Muscle layer of duodenum (tissue), 2 donors: ENCODE data around the gene DEFB125.

ENCODE experiments used
- H3K27ac ChIP-seq: one replicate; pipeline ENCODE4 v1.7.0; 2013; ENCODE audit warnings: mild to moderate bottlenecking, low read length
- H3K27me3 ChIP-seq: one replicate; pipeline ENCODE4 v1.7.0; 2013; ENCODE audit warnings: low read depth, mild to moderate bottlenecking, control low read depth, low read length
- H3K36me3 ChIP-seq, 2 donors: one replicate each; pipeline ENCODE4 v1.7.0; 2013; ENCODE audit warnings: low read length in 2 of 2, control low read depth in 1 of 2, mild to moderate bottlenecking in 1 of 2; ENCODE audit not compliant: insufficient read depth in 2 of 2, control insufficient read depth in 1 of 2
- H3K4me1 ChIP-seq, 2 donors: one replicate each; pipeline ENCODE4 v1.7.0; 2013; ENCODE audit warnings: low read length in 2 of 2, mild to moderate bottlenecking in 2 of 2, control low read depth in 1 of 2, moderate library complexity in 1 of 2; ENCODE audit not compliant: insufficient read depth in 2 of 2, control insufficient read depth in 1 of 2
- H3K4me3 ChIP-seq, 2 donors: one replicate each; pipeline ENCODE4 v1.7.0; 2013; ENCODE audit warnings: low read length in 2 of 2, low read depth in 1 of 2, mild to moderate bottlenecking in 1 of 2
- H3K9me3 ChIP-seq, 2 donors: one replicate each; pipeline ENCODE4 v1.7.0; 2013; ENCODE audit warnings: low read length in 2 of 2, control low read depth in 1 of 2, mild to moderate bottlenecking in 1 of 2; ENCODE audit not compliant: control insufficient read depth in 1 of 2
- donor health status: healthy.

Gene DEFB125, protein sequence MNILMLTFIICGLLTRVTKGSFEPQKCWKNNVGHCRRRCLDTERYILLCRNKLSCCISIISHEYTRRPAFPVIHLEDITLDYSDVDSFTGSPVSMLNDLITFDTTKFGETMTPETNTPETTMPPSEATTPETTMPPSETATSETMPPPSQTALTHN

DNA sequence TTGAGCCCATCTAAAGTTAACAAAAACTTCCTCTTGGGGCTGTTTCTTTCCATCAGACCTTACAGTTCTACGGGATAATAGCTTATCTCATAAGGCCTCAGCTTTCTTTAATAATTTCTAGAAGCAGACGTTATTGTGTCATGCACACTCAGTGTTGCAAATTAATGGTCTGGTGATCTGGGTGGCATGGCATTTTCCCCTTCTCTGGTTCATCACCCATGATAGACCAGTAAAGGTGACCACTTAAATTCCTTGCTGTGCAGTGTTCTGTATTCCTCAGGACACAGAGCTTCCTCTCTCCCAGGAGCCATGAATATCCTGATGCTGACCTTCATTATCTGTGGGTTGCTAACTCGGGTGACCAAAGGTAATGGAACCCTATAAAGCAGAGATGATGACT lies at the start of gene DEFB125:
TSS of gene DEFB125 (plus strand) at position 272 of the 400 bp plus-strand sequence. CDS start at position 310, 38 bp downstream.
- Histone ChIP-seq H3K36me3 (no peaks in the 10 kb centered on the region), H3K27ac (no peak within 1 kb of the TSS), H3K4me3 (no peak within 1 kb of the TSS), H3K9me3 (peaks cover 0 to 5% of the 10 kb centered on the region in 2 donors), H3K4me1 (no peaks in the 10 kb centered on the region), H3K27me3 (no peaks in the 10 kb centered on the region)

DNA sequence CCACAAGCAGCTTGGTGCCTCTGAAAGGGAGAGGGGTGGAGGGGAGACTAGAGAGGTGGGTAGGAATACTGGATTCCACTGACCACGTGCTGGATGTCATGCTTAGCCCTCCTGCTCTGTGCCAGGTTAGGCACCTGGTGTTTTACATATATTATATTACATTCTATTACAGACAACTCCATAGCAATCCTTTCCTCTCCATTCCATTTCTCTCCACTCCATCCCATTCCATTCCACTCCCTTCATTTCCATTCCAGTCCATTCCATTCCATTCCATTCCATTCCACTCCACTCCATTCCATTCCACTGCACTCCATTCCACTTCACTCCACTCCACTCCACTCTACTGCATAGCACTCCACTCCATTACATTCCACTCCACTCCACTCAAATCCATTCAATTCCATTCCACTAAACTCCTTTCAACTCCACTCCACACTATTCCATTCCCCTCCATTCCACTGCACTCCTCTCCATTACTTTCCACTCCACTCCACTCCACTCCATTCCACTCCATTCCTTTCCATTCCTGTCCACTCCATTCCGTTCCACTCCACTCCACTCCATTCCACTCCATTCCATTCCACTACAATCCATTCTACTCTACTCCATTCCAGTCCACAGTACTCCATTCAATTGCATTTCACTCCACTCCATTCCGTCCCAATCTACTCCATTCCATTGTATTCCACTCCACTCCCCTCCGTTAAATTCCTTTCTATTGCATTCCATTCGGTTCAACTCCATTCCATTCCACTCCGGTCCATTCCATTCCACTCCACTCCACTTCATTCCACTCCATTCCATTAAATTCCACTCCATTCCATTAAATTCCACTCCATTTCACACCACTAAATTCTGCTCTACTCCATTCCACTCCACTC lies 27.2 kb upstream of the DEFB125 start:
- no peaks in the 10 kb centered on the region for H3K4me1 ChIP-seq
- H3K9me3 ChIP-seq = peaks cover 0 to 20% of the 10 kb centered on the region in 2 donors
- no peaks in the 10 kb centered on the region for H3K36me3 ChIP-seq
- no peak overlapping the region for H3K4me3 ChIP-seq
- H3K27ac ChIP-seq = no peak overlapping the region
- no peaks in the 10 kb centered on the region for H3K27me3 ChIP-seq

DNA sequence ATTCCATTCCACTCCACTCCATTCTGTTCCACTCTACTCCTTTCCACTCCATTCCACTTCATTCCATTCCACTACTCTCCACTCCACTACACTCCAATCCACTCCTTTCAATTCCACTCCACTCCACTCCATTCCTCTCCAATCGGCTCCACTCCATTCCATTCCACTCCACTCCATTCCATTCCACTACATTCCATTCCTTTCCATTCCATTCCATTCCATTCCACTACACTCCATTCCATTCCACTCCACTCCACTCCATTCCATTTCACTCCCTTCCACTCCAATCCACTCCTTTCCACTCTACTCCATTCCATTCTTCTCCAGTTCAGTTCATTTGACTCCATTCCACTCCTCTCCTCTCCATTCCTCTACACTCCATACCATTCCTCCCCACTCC lies 26.2 kb upstream of the DEFB125 start:
- Histone ChIP-seq H3K36me3 (no peaks in the 10 kb centered on the region), H3K4me3 (no peak overlapping the region), H3K27me3 (no peaks in the 10 kb centered on the region), H3K9me3 (peaks cover 0 to 20% of the 10 kb centered on the region in 2 donors), H3K27ac (no peak overlapping the region), H3K4me1 (no peaks in the 10 kb centered on the region)

DNA sequence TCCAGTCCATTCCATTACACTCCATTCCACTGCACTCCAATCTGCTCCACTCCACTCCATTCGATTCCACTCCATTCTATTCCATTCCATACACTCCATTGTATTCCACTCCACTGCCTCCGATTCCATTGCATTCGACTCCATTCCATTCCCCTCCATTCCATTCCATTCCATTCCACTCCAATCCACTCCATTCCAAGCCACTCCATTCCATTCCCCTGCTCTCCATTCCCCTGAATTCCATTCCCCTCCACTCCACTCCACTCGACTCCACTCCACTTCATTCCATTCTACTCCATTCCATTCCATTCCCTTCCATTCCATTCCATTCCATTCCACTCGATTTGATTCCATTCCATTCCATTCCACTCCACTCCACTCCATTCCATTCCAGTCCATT lies 25.7 kb upstream of the DEFB125 start:
- H3K27me3 ChIP-seq = no peaks in the 10 kb centered on the region
- peaks cover 0 to 20% of the 10 kb centered on the region in 2 donors for H3K9me3 ChIP-seq
- H3K4me1 ChIP-seq = no peaks in the 10 kb centered on the region
- no peaks in the 10 kb centered on the region for H3K36me3 ChIP-seq
- H3K27ac ChIP-seq = no peak overlapping the region
- H3K4me3 ChIP-seq = no peak overlapping the region

DNA sequence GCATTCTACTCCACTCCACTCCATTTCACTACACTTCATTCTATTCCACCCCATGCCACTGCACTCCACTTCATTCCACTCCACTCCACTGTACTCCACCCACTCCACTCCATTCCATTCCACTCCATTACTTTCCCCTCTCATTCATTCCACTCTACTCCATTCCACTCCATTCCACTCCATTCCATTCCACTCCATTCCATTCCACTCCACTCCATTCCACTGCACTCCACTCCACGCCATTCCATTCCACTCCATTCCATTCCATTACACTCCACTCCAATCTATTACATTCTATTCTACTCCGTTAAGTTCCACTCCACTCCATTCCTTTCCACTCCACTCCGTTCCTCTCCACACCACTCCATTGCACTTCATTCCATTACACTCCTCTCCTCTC lies 25.0 kb upstream of the DEFB125 start:
- Histone ChIP-seq H3K4me3 (no peak overlapping the region), H3K27me3 (no peaks in the 10 kb centered on the region), H3K4me1 (no peaks in the 10 kb centered on the region), H3K9me3 (peaks cover 0 to 20% of the 10 kb centered on the region in 2 donors), H3K36me3 (no peaks in the 10 kb centered on the region), H3K27ac (no peak overlapping the region)

DNA sequence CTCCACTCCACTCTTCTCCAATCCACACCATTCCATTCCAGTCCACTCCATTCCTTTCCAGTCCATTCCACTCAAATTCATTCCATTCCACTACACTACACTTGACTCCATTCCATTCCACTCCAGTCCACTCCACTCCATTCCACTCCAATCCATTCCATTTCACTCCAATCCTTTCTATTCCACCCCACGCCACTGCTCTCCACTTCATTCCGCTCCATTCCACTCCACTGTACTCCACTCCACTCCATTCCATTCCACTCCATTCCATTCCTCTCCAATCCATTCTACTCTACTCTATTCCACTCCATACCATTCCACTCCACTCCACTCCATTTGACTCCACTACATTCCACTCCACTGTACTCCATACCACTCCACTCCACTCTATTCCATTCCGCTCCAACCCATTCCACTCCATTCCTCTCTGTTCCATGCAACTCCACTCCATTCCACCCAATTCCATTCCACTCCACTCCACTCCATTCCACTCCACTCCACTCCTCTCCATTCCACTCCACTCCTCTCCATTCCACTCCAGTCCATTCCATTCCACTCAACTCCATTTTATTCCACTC lies 23.4 kb upstream of the DEFB125 start:
- Histone ChIP-seq H3K27me3 (no peaks in the 10 kb centered on the region), H3K4me1 (no peaks in the 10 kb centered on the region), H3K36me3 (no peaks in the 10 kb centered on the region), H3K9me3 (peaks cover 0 to 20% of the 10 kb centered on the region in 2 donors), H3K4me3 (no peak overlapping the region), H3K27ac (no peak overlapping the region)

DNA sequence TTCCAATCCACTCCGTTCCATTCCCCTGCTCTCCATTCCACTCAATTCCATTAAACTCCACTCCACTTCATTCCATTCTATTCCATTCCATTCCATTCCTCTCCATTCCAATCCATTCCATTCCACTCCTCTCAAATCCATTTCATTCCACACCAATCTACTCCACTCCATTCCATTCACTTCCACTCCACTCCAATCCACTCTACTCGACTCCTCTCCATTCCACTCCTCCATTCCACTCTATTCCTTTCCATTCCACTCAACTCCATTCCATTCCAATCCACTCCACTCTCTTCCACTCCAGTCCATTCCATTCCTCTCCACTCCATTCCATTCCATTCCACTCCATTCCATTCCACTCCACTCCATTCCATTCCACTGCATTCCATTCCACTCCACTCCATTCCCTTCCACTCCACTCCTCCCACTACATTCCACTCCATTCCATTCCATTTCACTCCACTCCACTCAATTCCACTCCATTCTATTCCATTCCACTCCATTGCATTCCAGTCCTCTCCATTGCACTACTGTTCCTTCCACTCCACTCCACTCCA lies 22.6 kb upstream of the DEFB125 start:
- Histone ChIP-seq H3K4me1 (no peaks in the 10 kb centered on the region), H3K9me3 (peaks cover 0 to 20% of the 10 kb centered on the region in 2 donors), H3K27ac (no peak overlapping the region), H3K36me3 (no peaks in the 10 kb centered on the region), H3K27me3 (no peaks in the 10 kb centered on the region), H3K4me3 (no peak overlapping the region)

DNA sequence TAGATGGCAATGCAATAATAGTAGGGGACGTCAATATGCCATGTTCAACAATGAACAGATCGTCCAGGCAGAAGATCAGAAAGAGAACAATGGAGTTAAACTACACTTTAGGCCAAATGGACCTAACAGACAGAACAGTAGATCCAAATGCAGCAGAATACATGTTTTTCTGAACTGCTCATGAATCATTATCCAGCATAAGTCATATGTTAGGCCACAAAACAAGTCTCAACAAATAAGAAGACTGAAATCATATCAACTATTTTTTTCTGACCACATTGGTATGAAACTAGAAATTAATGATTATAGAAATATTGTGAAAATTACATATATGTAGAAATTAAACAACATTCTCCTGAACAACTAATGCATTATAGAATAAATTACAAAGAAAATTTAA lies 10.2 kb upstream of the DEFB125 start:
- Histone ChIP-seq H3K36me3 (no peaks in the 10 kb centered on the region), H3K4me3 (no peak overlapping the region), H3K27me3 (no peaks in the 10 kb centered on the region), H3K9me3 (peaks cover 0 to 10% of the 10 kb centered on the region in 2 donors), H3K4me1 (no peaks in the 10 kb centered on the region), H3K27ac (no peak overlapping the region)

DNA sequence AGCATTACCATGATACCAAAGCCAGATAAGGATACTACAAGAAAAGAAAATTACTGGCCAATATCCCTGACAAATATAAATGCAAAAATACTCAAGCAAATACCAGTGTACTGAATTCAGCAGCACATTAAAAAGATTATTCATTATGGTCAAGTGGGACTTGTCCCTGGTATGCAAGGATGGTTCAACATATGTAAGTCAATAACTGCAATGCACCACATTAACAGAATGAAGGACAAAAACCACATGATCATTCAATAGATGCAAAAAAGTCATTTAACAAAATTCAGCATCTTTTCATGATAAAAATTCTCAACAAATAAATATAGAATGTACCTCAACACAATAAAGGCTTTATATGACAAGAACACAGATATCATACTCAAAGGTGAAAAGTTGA lies 9.1 kb upstream of the DEFB125 start:
- Histone ChIP-seq H3K9me3 (peaks cover 0 to 9% of the 10 kb centered on the region in 2 donors), H3K4me3 (no peak overlapping the region), H3K27ac (no peak overlapping the region), H3K4me1 (no peaks in the 10 kb centered on the region), H3K27me3 (no peaks in the 10 kb centered on the region), H3K36me3 (no peaks in the 10 kb centered on the region)

DNA sequence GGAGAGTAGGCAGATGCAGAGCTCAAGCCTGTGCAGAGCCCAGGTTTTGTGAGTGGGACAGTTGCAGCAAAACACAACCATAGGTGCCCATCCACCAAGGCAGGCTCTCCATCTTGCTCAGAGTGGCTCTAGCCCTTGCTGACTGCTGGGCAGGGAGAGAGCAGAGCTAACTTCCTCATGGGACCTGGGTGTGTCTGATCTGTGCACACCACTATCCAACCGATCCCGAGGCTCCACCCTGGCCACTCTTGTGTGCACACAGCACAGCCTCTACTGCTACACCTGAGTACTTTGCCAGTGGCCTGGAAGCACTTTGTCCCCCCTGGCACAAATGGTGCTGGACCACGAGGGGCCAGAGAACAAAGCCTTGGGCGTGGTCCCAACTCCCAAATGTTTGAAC lies 7.9 kb upstream of the DEFB125 start:
- no peaks in the 10 kb centered on the region for H3K27me3 ChIP-seq
- peaks cover 0 to 7% of the 10 kb centered on the region in 2 donors for H3K9me3 ChIP-seq
- H3K36me3 ChIP-seq = no peaks in the 10 kb centered on the region
- no peak overlapping the region for H3K27ac ChIP-seq
- no peaks in the 10 kb centered on the region for H3K4me1 ChIP-seq
- H3K4me3 ChIP-seq = no peak overlapping the region

DNA sequence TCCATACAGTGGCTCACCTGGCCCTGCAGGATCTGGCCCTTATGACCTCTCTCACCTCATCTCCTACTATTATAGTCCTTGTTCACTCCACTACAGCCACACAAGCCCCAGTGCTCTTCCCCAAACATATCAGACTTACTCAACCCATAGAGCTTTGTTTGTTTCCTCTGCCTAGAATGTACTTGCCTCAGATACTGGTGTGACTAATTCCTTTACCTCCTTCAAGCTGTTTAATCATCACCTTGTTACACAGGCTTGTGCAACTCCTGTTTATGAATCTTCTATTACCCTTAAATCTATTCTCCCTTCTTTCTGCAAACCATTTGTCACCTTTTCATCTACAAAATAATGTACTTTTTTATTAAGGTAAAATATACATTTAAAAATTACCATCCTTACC lies 3.2 kb downstream of the DEFB125 start:
- no peaks in the 10 kb centered on the region for H3K4me1 ChIP-seq
- H3K27me3 ChIP-seq = no peaks in the 10 kb centered on the region
- no peak overlapping the region for H3K4me3 ChIP-seq
- peaks cover 9 to 12% of the 10 kb centered on the region in 2 donors for H3K9me3 ChIP-seq
- no peak overlapping the region for H3K27ac ChIP-seq
- H3K36me3 ChIP-seq = no peaks in the 10 kb centered on the region
